Panc1 (cell line): ENCODE results near the gene SPATA32.

ENCODE experiments used
- POLR2AphosphoS5 ChIP-seq: IDR thresholded peaks from 2 replicates; pipeline ENCODE4 v1.6.1; 2012; ENCODE audit warnings: mild to moderate bottlenecking, low read depth, low read length, moderate library complexity
- SIN3A ChIP-seq: IDR thresholded peaks from 2 replicates; pipeline ENCODE4 v1.6.1; 2012; ENCODE audit warnings: low read depth, mild to moderate bottlenecking, low read length, moderate library complexity, borderline replicate concordance; ENCODE audit not compliant: insufficient read depth
- TCF7L2 ChIP-seq: IDR thresholded peaks from 2 replicates; pipeline ENCODE4 v1.6.1; 2011; ENCODE audit warnings: mild to moderate bottlenecking, low read depth, low read length, inconsistent platforms
- TF ChIP-seq, protein P1 (sequence below): fragments of 450-650 bp; IDR thresholded peaks from 2 replicates; pipeline ENCODE4 v1.5.1; 2017; ENCODE audit warnings: mild to moderate bottlenecking
- TF ChIP-seq, protein P2 (sequence below), 2 experiments: IDR thresholded peaks; 2 replicates each; pipeline ENCODE4 v1.6.1; 2011 to 2012; ENCODE audit warnings: low read depth in 2 of 2, control low read depth in 1 of 2, low read length in 1 of 2, mild to moderate bottlenecking in 1 of 2, moderate library complexity in 1 of 2; ENCODE audit not compliant: insufficient read depth in 1 of 2

DNA sequence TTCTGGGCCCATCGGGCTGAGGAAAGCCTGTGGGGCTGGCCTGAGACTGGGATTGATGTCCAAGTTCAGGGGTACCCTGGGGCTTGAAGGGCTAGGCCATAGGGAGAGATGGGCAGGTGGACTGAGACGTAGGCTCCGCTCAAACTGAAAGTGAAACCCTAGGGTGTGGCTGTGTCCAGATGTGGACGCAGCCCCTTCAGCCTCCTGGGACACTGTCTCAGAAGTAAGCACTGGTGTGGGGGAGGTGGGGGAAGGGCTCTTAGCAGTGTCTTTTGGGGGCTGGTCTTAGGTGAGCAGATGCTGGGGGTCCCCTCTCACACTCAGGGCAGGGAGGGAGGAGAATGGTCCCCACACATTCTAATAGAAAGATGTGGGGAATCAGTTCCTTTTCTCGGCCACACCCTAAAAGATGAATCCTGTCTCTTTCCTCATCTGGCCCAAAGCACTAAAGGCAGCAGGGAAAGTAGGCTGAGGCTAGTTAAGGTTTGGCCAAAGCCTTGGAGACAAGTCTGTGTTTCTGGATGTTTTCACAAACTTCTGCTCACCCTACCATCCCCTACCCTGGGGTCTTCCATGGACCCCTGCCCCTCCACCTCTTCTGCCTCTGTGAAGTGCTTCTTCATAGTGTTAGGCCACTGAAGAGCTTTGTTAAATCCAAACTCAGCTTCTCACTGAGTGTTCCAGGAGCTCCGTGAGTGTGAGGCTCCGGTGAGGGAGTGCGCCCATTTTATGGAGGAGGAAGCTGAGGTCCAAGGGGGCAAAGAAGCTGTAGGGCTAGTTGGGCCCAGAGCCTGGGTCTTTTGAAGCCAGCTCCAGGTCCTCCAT is 34.6 kb downstream of the SPATA32 start:
- TF ChIP-seq, protein P1, sequence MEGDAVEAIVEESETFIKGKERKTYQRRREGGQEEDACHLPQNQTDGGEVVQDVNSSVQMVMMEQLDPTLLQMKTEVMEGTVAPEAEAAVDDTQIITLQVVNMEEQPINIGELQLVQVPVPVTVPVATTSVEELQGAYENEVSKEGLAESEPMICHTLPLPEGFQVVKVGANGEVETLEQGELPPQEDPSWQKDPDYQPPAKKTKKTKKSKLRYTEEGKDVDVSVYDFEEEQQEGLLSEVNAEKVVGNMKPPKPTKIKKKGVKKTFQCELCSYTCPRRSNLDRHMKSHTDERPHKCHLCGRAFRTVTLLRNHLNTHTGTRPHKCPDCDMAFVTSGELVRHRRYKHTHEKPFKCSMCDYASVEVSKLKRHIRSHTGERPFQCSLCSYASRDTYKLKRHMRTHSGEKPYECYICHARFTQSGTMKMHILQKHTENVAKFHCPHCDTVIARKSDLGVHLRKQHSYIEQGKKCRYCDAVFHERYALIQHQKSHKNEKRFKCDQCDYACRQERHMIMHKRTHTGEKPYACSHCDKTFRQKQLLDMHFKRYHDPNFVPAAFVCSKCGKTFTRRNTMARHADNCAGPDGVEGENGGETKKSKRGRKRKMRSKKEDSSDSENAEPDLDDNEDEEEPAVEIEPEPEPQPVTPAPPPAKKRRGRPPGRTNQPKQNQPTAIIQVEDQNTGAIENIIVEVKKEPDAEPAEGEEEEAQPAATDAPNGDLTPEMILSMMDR: no peak
- TF ChIP-seq, protein P2, sequence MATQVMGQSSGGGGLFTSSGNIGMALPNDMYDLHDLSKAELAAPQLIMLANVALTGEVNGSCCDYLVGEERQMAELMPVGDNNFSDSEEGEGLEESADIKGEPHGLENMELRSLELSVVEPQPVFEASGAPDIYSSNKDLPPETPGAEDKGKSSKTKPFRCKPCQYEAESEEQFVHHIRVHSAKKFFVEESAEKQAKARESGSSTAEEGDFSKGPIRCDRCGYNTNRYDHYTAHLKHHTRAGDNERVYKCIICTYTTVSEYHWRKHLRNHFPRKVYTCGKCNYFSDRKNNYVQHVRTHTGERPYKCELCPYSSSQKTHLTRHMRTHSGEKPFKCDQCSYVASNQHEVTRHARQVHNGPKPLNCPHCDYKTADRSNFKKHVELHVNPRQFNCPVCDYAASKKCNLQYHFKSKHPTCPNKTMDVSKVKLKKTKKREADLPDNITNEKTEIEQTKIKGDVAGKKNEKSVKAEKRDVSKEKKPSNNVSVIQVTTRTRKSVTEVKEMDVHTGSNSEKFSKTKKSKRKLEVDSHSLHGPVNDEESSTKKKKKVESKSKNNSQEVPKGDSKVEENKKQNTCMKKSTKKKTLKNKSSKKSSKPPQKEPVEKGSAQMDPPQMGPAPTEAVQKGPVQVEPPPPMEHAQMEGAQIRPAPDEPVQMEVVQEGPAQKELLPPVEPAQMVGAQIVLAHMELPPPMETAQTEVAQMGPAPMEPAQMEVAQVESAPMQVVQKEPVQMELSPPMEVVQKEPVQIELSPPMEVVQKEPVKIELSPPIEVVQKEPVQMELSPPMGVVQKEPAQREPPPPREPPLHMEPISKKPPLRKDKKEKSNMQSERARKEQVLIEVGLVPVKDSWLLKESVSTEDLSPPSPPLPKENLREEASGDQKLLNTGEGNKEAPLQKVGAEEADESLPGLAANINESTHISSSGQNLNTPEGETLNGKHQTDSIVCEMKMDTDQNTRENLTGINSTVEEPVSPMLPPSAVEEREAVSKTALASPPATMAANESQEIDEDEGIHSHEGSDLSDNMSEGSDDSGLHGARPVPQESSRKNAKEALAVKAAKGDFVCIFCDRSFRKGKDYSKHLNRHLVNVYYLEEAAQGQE (IDR thresholded peaks at IDR 0.05; ENCODE audit: insufficient read depth in 1 of 2, low read depth in 2 of 2, low read length in 1 of 2): no peak
- no peak for TF ChIP-seq POLR2AphosphoS5
- no peak for TF ChIP-seq SIN3A
- no peak for TF ChIP-seq TCF7L2
